ENCODE results near the gene HTT.

The HTT gene

DNA sequence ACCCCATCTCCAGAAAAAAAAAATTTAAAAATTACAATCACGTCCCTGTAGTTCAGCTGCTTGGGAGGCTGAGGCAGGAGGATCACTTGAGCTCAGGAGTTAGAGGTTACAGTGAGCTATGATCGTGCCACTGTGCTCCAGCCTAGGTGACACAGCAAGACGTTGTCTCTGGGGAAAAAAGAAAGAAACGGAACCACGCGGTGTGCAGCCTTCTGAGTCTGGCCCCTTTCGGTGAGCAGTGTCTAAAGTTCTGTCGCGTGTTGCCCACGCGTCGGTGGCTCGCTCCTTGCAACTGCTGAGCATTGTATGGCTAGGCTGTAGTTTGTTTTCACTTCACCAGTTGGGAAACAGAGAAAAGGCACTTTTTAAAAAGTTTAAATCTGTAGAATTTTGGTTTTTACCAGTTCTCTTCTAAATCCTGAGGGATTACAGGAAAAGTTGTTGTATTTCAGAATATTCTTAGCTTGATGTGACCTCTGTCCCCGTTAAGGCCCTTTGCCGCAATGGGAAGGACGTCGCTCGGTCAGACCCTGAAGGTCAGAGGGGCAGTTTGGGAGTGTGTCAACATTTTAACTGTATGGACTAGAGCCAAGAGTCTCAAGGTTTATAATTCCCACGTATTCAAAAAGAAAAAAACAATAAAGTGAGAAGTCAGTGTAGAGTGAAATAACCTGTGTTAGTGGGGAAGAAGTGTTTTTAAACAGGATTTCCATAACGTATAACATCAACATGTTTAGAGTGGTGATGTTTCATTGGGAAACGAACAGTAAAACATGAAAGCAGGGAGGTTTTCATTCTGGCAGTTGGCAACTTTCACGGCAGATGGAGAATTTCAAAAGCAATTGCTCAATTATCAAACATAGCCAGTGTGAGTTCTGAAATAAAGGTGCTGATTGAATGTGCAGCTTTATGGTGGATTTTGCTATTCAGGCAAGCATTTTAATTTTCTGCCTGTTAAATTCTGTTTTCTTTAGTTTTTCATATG, 128.6 kb downstream of the HTT start:
- TF ChIP-seq, protein P1, sequence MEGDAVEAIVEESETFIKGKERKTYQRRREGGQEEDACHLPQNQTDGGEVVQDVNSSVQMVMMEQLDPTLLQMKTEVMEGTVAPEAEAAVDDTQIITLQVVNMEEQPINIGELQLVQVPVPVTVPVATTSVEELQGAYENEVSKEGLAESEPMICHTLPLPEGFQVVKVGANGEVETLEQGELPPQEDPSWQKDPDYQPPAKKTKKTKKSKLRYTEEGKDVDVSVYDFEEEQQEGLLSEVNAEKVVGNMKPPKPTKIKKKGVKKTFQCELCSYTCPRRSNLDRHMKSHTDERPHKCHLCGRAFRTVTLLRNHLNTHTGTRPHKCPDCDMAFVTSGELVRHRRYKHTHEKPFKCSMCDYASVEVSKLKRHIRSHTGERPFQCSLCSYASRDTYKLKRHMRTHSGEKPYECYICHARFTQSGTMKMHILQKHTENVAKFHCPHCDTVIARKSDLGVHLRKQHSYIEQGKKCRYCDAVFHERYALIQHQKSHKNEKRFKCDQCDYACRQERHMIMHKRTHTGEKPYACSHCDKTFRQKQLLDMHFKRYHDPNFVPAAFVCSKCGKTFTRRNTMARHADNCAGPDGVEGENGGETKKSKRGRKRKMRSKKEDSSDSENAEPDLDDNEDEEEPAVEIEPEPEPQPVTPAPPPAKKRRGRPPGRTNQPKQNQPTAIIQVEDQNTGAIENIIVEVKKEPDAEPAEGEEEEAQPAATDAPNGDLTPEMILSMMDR (IDR thresholded peaks at IDR 0.05): no peak

DNA sequence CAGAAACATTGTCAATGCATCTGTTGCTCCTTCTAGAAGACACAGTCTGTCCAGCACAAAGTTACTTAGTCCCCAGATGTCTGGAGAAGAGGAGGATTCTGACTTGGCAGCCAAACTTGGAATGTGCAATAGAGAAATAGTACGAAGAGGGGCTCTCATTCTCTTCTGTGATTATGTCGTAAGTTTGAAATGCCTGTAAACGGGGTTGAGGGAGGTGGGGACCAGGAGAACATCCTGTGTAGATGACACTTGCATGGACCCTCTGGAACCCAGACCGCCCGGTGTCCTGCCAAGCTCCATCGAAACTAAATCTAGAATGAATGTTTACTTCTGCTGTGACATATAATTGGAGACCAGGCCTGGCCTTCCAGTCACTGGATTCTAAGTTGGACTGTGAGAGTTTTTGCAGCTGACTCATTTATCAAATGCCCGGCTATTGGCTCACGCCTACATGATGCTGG, 129.5 kb downstream of the HTT start:
- TF ChIP-seq, protein P1 (IDR thresholded peaks at IDR 0.05): no peak

DNA sequence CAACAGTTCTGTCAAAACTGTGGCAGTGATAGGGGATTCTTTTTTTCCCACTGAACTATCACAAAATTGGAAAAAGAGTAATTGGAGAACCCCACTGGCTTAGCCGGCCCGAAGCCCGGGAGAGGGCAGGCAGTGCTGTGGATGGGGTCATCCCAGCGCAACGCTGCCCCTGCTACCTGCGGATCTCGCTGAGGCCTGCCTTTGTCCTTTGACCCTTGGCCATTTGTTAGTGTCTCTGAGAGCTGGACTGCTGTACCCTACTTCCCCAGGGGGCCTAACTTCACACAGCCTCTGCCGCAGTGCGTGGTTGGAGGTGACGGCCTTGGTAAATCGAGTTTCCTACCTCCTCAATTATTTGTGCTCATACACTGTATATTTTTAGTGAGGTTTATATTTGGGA, 131.5 kb downstream of the HTT start:
- TF ChIP-seq, protein P1 (IDR thresholded peaks at IDR 0.05): no peak

DNA sequence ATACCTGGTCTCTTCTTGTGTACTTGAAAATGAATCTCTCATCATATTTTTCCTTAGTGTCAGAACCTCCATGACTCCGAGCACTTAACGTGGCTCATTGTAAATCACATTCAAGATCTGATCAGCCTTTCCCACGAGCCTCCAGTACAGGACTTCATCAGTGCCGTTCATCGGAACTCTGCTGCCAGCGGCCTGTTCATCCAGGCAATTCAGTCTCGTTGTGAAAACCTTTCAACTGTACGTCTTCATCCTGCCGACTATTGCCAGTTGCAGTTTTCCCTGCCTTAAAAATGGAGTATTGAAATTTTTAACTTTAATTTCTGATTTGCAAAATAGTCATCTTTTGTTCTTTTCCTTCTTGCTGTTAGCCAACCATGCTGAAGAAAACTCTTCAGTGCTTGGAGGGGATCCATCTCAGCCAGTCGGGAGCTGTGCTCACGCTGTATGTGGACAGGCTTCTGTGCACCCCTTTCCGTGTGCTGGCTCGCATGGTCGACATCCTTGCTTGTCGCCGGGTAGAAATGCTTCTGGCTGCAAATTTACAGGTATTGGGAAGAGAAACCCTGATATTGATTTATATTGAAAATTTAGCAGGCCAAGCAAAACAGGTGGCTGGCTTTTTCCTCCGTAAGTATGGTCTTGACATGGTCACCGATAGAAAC, 132.1 kb downstream of the HTT start:
- TF ChIP-seq, protein P1 (IDR thresholded peaks at IDR 0.05): no peak

DNA sequence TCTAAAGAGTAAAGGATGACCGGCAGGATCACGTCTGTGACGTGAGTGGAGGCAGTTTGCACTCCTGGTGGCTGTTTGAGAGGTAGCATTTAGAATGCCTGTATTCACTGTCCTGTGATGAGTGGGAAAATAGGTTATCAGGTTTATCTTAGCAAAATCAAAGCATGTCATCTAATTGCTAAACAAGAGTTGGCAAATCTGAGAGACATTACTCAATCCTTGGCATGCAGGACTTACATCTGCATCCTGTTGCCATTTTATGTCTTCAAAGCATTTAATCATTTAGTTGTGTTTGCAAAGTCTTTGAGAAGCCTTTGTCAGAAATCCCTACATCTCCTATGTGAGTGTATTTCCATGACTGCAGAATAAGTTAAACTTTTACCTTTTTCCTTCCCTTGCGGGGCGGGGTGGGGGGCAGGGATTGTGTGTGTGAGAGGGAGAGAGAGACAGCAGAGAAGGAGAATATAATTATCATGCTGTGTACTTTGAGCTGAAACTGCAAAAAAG, 133.1 kb downstream of the HTT start:
- TF ChIP-seq, protein P1 (IDR thresholded peaks at IDR 0.05): no peak

DNA sequence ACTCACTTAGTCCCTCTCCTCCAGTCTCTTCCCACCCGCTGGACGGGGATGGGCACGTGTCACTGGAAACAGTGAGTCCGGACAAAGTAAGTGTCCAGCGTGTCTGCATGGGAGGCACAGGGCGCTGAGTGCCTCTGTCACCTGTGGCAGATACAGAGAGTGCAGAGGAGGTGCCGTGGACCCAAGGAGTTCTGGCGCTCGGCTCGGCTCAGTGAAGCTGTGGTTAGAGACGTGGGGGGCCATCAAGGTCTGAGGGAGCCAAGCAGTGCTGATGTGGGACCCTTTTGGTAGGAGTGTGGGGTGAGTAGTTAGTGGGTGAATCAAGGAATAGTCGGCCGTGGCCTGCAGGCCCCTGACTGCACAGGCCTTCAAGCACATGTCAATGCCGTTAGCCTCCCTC, 134.3 kb downstream of the HTT start:
- TF ChIP-seq, protein P1 (IDR thresholded peaks at IDR 0.05): no peak

DNA sequence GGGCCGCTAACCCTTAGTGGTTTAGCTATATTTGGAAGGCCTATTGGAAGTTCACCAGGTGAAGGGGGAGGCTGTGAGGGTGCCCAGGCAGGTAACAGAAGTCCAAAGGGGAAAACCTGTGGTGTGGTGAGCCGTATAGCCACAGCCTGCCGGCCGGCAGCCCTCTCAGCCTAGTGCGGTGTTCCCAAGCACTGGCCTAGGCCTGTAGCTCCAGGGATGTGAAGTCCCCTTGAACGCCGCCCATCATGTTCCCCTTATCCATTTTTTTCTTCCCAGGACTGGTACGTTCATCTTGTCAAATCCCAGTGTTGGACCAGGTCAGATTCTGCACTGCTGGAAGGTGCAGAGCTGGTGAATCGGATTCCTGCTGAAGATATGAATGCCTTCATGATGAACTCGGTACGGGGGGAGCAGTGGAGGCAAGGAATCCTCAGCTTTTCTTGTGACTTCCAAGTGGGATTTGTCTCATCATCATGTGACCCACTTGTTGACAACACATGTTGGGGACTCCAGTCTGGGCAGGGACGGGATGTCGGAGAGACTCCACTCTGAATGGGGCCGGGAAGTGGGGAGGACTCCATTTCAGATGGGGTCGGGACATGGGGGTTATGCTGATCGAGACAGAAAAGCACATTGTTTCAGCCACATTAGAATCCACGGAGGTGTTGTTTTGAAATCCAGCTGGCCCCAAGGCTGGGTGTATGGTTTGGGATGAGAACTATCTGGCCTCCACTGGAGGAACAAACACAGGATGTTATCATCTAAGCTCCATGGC, 135.3 kb downstream of the HTT start:
- TF ChIP-seq, protein P1 (IDR thresholded peaks at IDR 0.05): no peak

All from LNCAP (cell line).